ENCODE data around the gene PFN4.
"Not testable (repeated sequence)": the region's sequence is repeated elsewhere in the genome, so short reads cannot be mapped to it uniquely, and the experiment has no call there.

The PFN4 gene

DNA sequence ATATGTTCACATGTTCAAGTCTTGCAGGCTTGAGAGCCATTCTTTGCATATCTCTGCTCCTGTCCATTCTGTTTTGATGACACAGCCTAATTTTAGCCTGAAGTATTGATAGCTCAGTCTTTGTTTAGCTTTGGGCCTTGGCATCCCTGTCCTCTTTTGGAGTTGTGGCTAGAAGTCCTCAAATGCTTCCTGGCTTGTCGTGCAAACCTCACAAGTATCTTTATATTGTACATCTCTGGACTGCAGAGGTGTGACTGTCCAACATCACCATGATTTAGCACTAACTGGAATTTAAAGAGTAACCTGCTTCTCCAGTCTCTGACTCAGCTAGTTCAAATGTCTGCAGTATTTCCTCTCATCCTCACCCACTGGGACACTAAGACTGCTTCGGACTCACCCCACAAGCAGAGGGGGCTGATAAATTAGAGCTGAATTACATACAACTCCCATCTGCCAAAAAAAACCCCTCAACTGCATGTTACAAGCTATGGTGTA, 11.7 kb downstream of the PFN4 start:
- no peak for DNase-seq (ENCODE audit: low spot score)

GRCh38 chr2:24110660-24111303, 12.4 kb downstream of the PFN4 start:
- DNase-seq (ENCODE audit: low spot score): no peak

GRCh38 chr2:24109431-24109830, 13.7 kb downstream of the PFN4 start:
- DNase-seq (ENCODE audit: low spot score): not testable (repeated sequence)

DNA sequence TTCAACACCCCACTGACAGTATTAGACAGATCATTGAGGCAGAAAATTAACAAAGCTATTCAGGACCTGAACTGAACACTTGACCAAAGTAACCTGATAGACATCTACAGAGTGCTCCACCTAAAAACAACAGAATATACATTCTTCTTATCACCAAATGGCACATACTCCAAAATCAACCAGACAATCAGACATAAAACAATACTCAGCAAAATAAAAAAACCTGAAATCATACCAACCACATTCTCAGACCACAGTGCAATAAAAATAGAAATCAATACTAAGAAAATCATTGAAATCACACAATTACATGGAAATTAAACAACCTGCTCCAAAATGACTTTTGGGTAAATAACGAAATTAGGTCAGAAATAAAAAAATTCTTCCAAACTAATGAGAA, 15.8 kb downstream of the PFN4 start:
- DNase-seq (ENCODE audit: low spot score): no peak

DNA sequence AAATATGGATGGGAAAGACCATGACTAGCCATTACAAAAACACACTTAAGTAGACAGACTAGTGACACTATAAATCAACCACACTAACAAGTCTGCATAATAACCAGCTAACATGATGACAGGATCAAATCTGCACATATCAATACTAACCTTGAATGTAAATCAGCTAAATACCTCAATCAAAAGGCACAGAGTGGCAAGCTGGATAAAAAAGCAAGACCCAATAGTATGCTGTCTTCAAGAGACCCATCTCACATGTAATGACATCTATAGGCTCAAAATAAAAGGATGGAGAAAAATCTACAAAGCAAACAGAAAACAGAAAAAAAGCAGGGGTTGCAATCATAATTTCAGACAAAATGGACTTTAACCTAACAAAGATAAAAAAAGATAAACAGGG, 16.3 kb downstream of the PFN4 start:
- DNase-seq (ENCODE audit: low spot score): no peak

GRCh38 chr2:24105816-24106215, 17.3 kb downstream of the PFN4 start:
- no peak for DNase-seq (ENCODE audit: low spot score)

DNA sequence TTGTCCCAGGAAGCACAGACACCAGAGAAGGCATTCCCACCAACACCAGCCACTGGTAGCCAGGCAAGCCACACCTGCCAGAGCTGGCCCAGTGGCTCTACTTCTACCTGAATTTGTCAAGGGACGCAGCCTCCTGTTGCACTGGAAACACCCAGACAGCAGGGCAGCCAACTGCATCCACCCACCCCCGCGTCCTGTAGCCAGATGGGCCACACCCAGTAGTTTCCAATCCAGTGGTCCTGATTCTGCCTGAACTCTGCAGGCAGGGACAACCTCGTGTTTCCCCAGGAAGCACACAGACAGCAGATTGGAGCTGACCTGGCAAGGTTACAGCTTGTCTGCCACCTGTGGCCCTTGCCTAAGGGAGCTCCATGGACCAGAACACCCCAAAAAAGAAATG, 18.2 kb downstream of the PFN4 start:
- DNase-seq (ENCODE audit: low spot score): no peak

DNA sequence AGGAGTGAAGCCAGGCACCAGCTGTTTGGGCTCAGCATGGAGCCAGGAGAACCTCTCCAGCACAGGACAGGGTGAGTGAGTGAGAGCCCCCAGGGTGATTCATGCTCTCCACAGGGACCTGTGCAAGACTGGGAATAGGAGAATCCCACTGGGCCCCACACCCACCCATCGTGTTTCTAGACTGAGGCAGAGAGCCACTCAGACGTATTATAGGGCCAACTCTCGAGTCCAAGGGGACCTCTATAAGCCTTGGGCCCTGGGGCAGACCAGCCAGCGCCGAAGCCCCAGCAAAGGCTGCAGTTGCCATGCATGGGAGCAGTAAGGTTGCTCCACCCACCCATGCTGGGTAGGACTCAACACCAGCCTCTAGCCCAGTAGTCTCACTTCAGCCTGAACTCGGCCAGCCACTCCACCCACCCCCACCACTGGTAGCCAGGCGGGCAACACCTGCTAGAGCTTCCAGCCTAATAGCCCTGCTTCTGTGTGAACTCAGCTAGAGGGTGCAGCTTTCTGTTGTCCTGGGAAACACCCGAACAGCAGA, 19.0 kb downstream of the PFN4 start:
- no peak for DNase-seq (ENCODE audit: low spot score)

- DNase-seq (ENCODE audit: low spot score): no peak
Measured at GRCh38 chr2:24102677-24103076, 20.5 kb downstream of the PFN4 start.

DNA sequence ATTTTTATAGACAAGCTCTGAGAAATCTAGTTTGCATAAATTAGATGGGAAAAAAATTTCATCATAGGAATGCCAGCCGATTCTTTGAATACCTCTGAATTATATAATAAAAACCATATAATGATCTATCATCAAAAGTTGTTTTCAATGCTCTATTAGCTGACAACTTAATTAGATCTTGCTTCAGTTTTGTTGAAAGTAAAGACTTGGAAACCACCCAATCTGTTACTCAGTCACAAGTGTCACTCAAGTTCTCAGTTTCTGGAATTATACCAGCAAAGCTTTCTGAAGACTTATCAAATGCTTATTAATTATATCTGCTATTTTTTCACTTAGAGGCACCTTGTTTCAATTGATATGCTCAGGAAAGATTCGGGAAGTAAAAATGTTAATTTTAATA, 21.1 kb downstream of the PFN4 start:
- no peak for DNase-seq (ENCODE audit: low spot score)

DNA sequence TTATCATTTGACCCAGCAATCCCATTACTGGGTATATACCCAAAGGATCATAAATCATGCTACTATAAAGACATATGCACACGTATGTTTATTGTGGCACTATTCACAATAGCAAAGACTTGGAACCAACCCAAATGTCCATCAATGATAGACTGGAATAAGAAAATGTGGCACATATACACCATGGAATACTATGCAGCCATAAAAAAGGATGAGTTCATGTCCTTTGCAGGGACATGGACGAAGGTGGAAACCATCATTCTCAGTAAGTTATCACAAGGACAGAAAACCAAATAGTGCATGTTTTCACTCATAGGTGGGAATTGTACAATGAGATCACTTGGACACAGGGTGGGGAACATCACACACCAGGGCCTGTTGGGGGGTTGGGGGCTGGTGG, 22.4 kb downstream of the PFN4 start:
- DNase-seq (ENCODE audit: low spot score): not testable (repeated sequence)

- not testable (repeated sequence) for DNase-seq (ENCODE audit: low spot score)
Measured at GRCh38 chr2:24095171-24095677, 27.9 kb downstream of the PFN4 start.

GRCh38 chr2:24093270-24093669, 29.9 kb downstream of the PFN4 start:
- DNase-seq (ENCODE audit: low spot score): not testable (repeated sequence)

DNA sequence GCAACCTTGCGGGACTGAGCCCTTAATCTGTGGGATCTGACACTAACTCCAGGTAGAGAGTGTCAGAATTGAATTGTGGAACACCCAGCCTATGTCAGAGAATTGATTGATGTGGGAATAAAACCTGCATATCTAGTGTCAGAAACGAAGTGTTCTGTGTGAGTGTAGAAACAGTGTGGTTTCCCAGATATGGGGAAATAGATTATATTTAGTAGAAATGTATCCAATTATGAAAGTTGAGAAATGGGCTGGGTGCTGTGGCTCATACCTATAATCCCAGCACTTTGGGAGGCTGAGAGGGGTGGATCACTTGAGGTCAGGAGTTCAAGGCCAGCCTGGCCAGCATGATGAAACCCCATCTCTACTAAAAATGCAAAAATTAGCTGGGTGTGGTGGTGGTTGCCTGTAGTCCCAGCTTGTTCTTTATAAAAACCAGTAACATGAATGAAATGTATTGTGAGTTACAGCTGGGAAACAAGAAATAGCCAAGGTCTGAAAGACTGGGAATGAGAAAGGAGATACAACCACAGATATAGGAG, 34.2 kb downstream of the PFN4 start:
- DNase-seq (ENCODE audit: low spot score): no peak

GRCh38 chr2:24087032-24087431, 36.1 kb downstream of the PFN4 start:
- no peak for DNase-seq (ENCODE audit: low spot score)

GRCh38 chr2:24086241-24086640, 36.9 kb downstream of the PFN4 start:
- no peak for DNase-seq (ENCODE audit: low spot score)

GRCh38 chr2:24085200-24085489, 38.0 kb downstream of the PFN4 start:
- no peak for DNase-seq (ENCODE audit: low spot score)

DNA sequence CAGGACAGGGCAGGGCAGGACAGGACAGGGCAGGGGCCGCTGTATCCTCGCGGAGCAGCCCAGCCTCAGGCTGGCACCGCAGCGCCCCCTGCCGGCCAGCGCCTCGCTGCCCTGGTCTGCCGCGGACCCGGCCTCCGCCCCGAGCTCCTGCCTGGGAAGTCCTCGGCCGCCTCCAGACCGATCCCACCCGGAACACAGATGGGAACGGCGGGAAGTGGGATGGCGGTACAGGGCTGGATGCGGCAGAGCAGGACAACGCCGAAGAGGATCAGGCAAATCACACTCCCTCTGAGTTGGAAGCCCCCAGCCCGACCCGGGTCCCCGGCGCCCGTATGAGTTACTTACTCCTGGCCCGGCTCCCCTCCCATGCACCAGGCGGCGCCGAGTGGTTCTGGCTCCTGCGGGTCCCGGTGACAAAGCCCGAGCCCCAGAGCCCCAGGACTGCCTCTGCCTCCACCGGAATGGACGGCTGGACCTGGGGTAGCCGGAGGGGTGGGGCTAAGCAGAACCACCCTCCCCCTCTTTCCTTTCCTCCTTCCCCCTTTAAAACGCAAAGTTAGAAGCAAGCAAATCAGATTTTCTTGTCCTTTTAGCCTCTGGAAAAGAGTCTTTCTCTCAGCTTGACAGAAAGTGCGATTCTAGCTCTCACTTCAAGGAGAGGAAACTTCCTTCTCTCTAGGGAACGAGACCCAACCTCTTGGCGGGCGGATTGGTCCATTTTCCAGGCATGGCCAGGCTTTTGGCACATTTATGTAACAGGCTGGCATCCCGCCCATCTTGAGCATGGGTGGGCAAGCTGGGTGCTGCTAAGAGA, 38.5 kb downstream of the PFN4 start, which contains the start of gene TP53I3:
Gene TP53I3, minus strand, starts transcription at position 449 of the 814 bp plus-strand sequence. CDS start 508 bp downstream, outside the sequence.
- peak; percentile 82 for DNase-seq (ENCODE audit: low spot score)

DNA sequence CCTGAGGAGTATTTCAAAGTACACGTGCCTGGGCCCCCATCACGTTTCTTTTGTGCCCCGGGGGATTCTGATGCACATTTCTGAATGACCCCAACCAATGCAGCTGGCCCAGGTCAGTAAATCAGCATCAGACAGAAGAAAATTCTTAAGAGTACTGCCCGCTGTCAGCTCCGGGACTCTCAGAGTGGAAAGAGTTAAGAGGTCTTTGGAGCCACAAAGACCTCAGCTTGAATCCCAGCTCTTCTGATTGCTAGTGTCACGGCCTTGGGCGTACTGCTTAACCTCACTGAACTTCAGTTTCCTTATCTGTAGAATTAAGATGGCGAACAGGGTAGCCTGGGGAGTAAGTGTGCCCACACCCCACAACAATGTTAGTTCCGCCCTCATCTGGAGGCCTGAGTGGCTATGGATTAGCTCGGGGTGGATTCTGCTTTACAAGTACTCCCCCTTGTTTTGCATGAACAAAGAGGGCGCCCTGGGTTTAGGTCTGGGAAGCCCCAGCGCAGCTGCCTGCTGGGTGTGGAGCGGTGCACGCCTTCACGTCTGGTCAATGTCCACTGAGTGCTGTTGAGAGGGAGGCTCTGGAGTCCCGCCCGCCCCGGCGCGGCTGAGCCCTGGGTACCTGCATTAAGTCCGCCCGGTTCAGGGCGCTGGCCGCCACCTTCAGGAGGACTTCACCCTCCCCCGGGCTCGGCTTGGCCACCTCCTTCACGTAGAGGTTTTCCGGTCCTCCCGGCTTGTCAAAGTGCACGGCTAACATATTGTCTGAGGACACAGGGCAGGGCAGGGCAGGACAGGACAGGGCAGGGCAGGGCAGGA, 39.4 kb downstream of the PFN4 start:
- peak; percentile 54 for DNase-seq (ENCODE audit: low spot score)

GRCh38 chr2:24082787-24083566, 40.2 kb downstream of the PFN4 start:
- DNase-seq (ENCODE audit: low spot score): no peak

- DNase-seq (ENCODE audit: low spot score): no peak
Measured at GRCh38 chr2:24080701-24081100, 42.4 kb downstream of the PFN4 start.

Measured in activated CD4-positive, alpha-beta T cell treated with anti-CD3 and anti-CD28 coated beads, Interleukin-2, Interleukin-4, amounts not matched to agents 100 ng/mL and 50 ng/mL, durations not matched to agents 16 hours and 8 hours (primary cell).